Stimulated activated CD8-positive, alpha-beta memory T cell treated with anti-CD3 and anti-CD28 coated beads, Interleukin-4, amount 100 ng/mL, for 4 hours (primary cell): ENCODE measurements around the gene PRPF18.

Experiments
- DNase-seq, 2 donors: peaks; one replicate each; pipeline ENCODE4 v3.0.0-alpha.2; 2020; ENCODE audit warnings: low read depth in 2 of 2, low spot score in 1 of 2

The PRPF18 gene

DNA sequence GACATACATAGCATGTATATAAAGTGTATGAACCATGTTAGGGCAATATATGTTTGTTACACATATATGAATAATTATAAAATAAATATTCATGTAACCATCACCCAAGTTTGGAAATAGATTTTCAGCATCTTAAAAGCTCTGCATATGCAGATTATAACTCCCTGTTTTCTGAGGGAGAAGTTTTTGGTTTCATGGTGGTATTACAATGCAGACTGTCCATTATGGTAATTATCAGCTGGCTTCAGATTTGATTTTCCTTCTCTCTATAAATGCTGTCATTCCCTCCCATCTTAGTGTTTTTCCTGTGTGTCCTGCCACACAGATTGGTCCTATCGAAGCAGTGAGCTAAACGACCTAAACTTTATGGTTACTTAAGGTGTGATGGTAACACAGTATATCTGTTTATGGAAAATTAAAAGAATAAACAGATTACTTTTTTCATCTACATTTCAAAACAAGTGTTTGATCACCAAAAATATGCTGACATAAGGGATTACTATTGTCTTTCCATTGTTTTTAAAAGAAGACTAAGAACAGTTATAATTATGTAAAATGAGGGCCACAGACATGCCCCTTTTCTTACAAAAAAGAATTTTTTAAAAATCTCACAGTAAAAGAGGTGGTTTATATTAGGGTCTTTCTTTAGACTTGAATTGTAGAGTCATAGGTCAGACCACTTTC lies 17.7 kb downstream of the PRPF18 start:
- no peak for DNase-seq

DNA sequence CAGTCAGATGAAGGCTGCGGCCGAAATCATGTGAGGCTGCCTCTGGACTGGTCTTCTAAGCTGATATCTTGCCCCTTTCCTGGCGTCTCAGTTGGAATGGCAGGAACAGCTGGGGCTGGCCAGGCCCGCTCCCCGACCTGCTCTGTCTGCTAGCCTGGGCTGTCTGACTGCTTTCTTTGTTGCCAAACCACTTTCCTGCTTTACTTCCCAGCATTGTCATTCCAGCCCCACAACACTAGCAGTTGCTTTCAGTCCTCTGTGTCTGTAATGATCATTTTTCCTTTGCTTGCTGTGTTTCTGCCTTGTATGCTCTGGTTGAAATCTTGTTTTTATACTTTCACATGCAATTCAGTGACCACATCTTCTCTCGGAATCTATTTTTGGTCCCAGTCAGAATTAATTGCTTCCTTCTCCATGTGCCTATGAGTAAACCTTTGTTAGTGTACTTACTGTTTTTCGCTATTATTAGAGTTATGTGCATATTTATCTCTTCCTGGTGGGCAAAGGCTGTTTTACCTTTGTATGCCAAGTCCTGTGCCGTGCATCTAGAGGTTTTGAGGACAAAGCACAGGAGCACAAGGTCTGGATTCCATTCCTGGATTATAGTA lies 21.6 kb downstream of the PRPF18 start:
- DNase-seq, result no peak

DNA sequence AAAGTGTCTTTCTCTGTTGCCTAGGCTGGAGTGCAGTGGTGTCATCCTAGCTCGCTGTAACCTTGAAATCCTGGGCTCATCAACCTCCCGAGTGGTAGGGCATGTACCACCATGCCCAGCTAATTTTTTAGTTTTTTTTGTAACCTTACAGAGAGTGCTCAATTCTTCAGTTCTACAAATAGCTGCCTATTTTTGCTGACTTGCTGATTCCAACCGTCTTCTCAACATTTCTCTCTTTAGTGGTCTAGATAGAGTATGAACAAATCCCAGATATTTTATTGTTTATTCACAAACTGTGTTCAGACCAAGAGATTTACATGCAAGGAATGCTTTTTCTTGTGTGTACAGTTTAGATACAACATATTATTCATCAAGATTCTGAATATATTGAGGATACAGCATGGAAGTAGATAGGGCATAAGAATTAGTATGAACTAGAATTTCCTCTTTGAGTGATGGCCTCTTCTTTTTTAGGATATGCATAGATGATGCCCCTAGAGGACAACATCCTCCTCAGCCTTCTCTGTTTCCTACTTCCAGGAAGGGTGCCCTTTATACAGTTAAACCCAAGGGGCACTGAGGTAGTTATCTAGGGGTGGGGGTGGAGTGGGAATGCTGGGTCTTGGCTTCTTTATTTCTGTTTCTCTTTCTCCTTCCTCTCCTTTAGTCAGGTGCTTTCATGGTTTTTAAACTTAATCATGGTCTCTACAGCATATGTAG lies 26.0 kb downstream of the PRPF18 start:
- no peak for DNase-seq

DNA sequence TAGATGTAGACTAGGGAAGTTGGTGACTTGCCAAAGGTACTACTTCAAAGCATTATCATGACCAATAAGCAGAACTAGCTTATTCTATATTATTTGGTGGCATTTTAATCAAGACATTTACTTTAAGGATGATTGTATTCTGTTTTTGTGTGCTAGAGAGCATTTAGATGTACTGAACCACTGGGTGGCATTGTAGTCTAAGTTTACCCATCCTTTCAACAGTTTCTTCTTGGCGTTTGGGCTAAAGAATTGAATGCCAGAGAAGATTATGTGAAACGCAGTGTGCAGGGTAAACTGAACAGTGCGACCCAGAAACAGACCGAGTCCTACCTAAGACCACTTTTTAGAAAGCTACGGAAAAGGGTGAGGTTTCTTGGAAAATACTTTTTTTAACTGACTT lies 26.8 kb downstream of the PRPF18 start:
- no peak for DNase-seq

DNA sequence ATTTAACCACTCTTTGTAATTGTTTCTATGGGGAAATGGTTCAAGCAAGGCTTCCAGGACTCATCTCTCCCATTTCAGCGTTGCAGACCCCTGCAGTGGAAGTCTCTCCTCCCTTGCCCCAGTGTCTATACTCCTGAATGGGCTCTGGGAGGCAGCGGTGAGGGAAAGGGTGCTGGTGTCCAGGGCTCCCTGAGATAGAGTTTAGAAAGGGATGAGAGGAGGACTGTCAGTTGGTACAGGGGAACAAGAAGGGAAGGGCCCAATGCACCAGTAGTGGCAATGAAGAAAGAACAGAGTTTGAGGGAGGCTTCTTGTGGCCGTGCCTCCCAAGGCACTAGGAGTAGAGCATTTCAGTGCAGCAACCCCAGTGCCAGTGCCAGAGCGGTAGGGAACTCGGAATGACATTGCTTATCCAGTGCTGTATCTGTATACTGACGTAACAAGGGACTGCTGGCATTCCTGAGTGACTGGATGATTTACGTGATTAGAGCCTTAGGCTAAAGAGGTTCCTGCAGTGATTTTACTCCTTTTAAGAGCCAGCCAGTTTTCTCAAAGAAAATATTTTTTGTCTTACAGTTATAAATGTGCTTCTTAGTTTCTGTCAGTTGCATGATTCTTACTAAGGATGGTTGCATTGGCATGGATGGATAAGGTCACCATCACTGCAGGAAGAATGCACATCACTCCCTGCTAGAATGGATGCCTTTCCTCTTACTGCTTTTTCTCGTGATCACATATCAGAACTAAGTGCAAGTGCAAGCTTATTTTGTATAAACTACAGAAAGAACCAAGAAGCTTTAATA lies 28.0 kb downstream of the PRPF18 start:
- DNase-seq, result no peak

DNA sequence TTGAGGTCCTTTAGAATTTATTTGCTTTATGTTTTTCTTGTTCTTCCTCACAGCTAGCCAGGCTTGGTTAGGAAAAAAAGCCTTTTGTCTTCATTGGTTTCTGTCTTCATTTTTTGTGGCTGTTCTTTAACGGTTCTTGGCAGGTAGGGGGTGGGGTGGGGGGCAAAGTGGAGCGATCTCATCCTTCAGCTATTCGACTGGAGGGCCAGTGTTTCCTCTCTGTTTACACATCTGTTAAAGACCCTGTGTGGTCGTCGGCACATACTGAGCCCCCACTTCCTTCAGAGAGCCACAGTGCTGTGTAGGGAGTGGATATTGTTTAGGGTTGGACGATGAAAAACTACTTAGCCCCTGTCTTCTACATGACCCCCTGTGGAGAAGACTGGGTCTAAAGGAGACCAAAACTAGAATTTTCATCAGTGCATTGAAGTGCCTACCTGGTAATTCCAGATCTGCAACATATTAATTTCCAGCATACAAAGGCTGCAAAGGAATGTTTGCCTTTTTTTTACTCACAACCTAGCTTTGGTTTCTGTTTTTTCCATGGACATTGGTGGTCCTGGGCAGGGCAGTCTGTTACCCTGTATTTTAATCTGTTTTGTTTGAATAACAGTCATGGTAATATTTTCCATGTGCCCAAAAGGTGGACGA lies 29.0 kb downstream of the PRPF18 start:
- DNase-seq, result no peak

DNA sequence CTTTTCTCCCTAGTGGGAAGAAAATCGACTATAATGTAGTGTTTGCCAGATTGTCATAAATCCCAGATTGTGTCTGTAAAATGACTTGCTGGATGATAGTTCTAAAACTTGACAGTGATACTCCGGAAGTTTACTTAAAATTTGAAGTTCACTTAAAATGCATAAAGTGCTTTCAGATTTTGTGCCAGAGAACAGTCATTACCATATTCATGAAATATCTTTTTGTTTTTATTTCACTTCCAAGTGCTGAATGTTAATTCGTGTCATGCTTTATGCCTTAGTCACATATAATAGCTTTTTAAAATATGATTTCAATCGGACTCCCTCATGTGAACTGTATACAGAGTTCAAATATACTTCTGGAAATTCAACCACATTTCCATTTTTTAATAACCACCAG lies 30.4 kb downstream of the PRPF18 start:
- no peak for DNase-seq

DNA sequence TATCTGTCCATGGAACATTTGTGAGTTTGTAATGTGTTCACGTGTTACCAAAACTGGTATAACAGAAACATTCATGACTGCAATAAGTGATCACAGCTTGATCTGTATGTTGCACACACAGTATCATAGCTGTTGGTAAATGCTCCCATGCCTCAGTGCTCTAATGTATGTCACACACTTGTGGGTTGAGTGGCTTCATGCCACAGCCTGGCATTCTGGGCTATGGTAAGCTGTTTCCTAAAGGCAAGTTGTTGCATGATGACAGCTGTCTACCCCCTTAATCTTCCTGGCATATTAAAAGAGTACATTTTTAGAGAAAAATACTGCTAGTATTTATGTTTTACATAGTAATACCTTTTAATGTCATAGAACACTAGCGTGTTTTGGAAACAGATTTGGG lies 35.2 kb downstream of the PRPF18 start:
- no peak for DNase-seq

DNA sequence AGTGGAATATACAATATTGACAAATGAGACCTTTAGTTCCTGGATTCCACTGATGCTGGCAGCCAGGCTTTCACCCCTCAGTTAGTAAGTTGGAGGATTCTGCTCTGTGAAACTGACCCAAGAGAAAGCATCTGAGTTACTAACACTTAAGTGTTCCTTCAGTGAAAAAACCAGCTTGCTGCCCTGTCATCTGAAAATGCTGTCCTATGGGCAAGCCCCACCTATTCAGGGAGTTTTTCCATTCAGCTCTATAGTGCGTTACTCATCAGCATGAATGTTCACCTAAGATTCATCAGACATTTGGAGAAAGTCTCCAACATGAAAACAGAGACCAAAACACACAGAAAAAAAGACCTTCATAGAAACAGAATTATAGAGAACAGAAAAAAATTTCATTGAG lies 37.9 kb downstream of the PRPF18 start:
- DNase-seq, result no peak

DNA sequence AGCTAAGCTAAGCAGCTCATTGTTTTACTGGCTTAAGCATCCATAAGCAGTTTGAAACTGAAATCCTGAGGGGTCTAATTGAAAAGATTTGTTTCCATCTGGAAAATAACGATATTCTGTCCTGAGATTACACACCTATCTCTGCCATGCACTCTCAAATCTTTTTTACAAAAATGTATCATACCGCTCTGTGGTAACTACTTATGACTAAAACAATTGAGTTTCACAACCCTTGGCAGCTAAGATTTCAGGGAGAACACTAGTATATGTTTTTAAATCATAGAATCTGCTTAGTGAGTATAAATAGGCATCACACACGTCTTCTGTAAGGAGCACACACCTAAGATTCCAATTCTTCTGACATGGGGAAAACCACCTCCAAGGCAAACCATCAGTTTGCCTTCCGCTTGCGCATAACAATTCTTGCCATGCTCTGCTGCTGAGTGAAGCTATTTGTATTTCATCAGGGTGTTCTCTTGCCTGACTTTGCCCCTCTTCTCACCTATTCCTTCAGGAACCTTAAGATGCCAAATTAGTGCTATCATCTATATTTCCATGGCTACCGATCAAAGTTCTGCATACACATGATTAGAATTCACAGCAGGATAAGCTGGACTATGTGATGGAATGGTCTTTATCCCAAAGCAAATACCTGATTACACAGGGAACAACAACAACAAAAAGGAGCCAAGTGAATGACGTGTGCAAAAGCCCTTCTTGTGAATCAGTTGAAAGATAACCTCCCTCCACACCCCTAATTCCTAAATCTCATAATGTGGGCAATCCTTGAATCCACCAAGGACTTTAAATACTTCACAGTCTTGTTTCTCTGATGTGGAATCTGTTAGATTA lies 40.9 kb downstream of the PRPF18 start:
- no peak for DNase-seq

DNA sequence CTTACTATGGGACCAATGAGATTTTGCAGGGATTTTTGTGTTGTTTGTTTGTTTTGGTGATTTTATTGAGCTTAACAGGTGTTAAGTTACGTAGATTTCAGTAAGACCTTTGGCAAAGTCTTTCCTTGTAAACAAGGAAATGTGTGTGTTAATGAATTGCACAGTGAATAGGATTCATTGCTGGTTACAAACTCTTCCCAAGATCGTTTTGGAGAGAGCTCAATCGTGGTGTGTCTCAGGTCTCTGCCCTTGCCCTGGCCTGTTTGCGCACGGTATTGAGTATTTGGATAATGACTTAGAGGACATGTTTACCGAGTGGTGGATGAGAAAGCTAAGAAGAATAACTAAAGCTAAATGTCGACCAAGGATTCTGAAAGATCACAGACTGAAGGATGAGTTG lies 41.9 kb downstream of the PRPF18 start:
- no peak for DNase-seq

DNA sequence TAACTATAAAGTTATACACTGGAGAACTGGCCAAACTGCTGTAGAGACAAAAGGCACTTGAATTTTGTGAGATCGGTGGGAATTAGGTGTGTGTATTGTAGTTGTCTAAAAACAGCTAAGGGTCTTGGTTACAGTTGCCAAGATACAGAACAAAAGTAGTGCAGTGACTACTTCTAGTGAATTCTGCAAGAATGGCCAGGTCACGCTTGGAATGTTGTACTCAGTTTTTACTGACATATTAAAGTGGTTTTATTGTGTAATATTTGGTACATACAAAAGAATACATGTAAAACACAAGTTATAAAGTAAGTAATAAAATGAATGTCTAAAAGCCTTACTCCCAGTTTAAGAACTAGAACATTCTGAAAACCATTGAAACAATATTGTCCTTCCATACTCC lies 42.4 kb downstream of the PRPF18 start:
- no peak for DNase-seq

DNA sequence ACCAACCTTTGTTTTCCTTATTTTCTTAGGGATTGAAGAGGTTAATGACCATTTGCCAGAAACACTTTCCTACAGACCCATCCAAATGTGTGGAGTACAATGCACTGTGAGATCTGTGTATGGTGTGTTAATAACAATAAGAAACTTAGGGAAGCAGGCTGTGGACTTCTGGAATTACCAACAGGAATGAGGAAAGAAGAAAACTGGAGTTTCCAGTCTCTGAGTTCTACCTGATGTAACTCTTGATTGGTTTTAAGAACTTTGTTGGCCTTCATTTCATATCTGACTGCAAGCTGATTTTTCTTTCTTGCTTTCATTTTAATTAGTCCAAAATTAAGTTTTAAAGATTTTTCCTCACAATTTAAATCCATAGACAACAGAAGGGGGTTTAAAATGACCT lies 43.5 kb downstream of the PRPF18 start:
- no peak for DNase-seq

DNA sequence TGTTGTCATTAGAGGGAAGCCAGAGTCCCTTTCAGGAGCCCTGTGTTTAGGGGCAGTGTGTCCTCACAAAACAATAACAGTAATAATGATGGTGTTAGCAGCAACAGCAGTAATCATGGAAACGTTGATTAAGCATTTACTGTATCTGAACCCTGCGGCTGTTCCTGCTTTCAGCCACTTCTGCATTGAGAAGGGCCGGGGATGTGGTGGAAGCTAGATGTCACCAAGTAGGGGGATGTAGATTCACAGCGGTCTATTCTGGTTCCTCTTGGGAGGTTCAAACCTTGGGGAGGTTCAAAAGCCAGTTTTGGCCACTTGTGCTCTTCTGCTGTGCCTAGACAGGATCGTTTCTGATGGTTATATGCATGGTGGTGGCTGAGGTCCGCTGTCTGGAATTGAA lies 44.8 kb downstream of the PRPF18 start:
- DNase-seq, result no peak

DNA sequence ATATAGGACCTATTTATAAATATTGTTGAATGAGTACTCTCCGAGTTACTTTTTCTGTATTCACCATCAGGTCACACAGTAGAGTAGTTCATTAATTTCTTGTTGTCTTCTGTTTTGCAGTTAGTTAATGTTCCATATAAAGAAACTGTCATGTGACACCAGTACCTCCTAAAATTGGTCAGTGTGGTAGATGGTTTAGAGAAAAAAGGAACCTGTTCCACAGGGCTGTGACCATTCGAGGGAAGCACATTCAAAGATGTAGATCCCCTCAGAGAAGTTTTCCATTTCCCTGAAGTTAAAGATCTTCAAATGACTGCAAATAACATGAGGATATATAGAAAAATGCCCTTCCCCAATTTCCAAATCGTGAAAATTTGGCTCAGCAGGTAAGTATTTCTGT lies 45.7 kb downstream of the PRPF18 start:
- no peak for DNase-seq

DNA sequence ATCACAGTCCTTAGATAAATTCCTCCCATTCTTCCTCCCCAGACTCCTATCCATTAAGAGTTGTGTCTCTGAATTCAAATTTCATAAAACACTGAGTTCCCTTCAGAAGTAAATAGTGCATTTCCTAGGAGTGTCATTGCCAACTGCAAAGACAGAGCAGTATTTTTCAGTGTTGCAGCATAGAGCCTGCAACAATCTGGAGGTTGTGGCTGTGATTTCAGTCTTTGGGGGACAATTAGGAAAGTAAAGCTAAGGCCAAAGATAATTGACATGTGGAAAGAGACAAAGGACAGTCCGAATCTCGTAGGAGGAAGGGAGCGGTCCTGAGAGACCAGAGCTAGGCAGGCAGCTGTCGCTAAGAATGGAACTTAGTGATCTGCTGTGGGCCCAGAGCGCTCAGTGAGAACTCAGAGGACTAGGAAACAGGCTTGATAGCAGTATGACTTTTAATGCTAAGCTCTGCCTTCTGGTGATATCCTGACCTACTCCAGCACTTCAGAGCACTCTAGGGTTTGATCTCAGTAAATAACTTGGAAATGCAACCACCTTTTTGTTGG lies 46.2 kb downstream of the PRPF18 start:
- no peak for DNase-seq

DNA sequence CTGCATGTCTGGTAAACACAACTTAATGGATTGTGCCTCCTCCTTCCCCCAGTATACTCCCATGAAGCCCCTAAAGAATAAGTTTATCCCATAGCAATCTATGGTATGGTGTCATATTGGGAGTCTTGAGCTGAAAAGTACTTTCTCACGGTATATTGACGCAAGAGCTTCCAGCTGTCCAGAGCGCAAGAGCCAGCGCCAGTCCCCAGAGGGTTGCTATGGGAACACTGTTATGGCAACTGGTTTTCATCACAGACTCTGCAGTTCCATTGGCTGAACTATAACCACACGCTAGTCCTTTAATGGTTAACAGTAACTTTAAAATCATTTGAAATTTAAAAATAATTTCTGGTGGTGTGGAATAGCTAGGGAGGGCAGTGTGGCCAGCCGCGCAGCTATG lies 46.9 kb downstream of the PRPF18 start:
- DNase-seq, result no peak

DNA sequence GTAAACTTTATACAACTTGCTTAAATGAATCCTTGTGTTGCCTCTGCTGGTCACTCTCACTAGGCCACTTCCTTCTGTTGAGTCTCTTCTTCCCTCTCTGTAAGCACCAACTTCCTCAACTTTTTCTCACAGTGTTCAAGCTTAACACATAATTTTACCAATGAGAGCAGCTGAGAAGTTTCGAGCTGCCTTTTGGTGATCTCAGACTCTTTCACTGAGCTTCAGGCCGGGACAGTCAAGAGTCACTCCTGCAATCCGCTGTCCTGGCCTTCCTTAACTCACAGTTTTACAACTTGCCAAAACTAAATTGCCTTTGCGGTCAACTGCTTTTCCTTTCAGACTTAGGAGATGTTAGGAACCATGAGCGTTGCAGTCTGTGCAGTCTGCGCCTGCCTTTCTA lies 47.4 kb downstream of the PRPF18 start:
- DNase-seq, result no peak

DNA sequence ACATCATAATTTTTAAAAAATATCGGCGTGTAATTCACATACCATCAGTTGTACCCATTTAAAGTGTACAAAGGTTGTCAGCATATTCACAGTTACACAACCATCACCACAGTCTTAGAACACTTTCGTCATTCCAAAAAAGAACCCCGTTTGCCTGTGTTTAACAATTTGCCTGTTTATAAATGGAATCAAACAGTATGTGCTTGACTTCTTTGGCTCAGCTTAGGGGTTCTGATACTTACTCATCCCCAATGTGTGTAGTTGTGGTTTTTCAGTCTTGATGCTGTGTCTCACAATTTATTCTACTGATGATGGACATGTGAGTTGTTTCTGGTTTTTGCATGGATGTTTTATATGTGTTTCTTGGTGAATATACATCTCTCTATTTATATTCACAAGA lies 50.0 kb downstream of the PRPF18 start:
- no peak for DNase-seq

DNA sequence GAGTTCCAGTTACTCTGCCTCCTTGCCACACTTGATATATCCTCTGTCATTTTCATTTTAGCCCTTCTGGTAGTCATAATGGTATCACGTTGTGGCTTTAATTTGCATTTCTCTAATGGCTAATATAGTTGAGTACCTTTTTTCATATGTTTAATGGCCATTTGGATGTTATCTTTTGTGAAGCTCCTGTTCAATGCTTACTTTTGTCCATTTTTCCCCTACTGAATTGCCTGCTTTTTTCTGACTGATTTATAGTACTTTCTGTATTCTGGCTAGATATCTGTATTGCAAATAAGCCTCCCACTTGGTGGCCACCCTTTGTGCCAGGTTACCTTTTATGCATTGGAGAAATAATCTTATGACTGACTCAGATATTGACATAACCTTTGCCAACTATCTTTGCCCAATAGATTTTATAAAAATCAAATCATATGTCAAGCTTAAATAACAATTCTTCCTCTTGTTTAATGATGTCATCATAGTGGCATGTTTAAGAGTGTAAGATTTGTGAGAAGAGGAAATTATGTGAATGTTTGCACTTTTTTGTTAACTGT lies 50.6 kb downstream of the PRPF18 start:
- DNase-seq, result no peak
